22Rv1 (cell line): ENCODE measurements around the gene SMAD6.

Experiments used
- ZFX ChIP-seq: fragments of 450-650 bp; IDR thresholded peaks from 2 replicates; pipeline ENCODE4 v1.6.1; 2017; ENCODE audit warnings: antibody characterized with exemption, borderline replicate concordance
- TF ChIP-seq, protein P1 (sequence below): fragments of 450-650 bp; IDR thresholded peaks from 2 replicates; pipeline ENCODE4 v1.5.1; 2017; ENCODE audit warnings: mild to moderate bottlenecking

DNA sequence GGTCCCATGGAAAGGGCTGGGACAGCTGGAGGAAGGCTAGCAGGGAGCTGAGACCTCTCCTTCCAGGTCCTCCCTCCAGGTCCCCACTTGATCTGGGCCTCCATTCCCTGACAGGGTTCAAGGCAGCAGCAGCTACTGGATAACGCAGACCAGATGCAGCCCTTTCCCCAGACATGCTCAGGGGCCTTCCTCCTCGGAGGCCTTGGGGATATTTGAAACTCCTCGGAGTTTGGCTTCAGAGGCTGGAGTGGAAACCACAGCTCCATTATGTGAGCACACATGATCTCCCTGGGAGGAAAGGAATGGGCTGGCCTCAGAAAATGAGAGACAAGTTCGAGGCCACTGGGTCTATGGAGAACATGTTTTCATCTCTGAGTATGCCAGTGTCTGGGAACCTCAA, 119.3 kb downstream of the SMAD6 start:
- TF ChIP-seq, protein P1, sequence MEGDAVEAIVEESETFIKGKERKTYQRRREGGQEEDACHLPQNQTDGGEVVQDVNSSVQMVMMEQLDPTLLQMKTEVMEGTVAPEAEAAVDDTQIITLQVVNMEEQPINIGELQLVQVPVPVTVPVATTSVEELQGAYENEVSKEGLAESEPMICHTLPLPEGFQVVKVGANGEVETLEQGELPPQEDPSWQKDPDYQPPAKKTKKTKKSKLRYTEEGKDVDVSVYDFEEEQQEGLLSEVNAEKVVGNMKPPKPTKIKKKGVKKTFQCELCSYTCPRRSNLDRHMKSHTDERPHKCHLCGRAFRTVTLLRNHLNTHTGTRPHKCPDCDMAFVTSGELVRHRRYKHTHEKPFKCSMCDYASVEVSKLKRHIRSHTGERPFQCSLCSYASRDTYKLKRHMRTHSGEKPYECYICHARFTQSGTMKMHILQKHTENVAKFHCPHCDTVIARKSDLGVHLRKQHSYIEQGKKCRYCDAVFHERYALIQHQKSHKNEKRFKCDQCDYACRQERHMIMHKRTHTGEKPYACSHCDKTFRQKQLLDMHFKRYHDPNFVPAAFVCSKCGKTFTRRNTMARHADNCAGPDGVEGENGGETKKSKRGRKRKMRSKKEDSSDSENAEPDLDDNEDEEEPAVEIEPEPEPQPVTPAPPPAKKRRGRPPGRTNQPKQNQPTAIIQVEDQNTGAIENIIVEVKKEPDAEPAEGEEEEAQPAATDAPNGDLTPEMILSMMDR = no peak
- no peak for TF ChIP-seq ZFX
